ENCODE data around the gene TRAPPC8.

- TF ChIP-seq CTCF (conservative IDR thresholded peaks at IDR 0.05; ENCODE audit: low read length) (no peak), EZH2phosphoT487 (IDR thresholded peaks at IDR 0.05; ENCODE audit: borderline replicate concordance, low read depth, low read length) (no peak)
These were observed 144.5 kb downstream of the TRAPPC8 start for GRCh38 chr18:31798399-31798798.
